Kidney capillary endothelial cell (primary cell): ENCODE results near the gene LILRA6.
"Not testable (repeated sequence)": the region's sequence is repeated elsewhere in the genome, so short reads cannot be mapped to it uniquely, and the experiment has no call there.

ENCODE experiments used
- DNase-seq: peaks from one replicate; pipeline ENCODE4 v3.0.0-alpha.2; 2018; ENCODE audit warnings: low spot score

Gene LILRA6

DNA sequence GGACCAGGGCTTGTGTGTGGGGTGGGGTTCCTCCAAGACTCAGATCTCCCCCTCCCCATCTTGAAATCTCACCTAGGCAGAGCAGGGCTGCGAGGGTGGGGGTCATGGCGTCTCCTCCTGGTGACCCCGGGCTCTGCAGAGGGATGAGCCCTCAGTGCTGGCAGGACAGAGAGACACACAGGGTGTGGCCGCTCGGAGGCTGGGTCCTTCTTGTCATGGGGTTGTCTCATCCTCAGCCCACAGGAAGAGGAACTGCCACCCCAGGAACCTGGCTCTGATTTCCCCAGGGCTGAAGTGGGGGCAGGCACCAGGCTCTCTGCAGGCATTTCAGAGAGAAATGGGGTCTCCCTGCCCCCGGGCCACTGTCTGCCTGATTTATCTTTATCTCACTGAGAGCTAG lies at the start of gene LILRA6:
Gene LILRA6 (minus strand): TSS at position 145 of the 400 bp plus-strand sequence.
- not testable (repeated sequence) for DNase-seq

DNA sequence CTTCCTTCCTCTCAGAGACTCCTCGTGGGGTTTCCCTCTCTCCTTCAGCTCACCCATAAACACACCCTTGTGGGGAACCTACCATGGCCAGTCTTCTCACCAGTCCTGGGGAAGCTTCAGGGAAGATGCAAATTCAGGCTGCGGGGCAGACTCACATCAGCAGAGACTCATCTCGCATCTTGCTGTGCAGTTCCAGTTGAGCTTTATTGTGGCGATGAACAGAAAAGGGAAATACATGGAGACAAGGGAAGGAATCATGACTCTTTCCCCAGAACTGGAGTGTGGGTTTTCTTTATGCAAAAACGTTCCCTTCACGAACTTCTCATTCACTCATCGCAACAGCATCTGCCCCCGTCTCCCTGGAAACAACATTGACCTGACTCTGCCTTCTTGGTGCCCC lies 46.6 kb upstream of the LILRA6 start:
- not testable (repeated sequence) for DNase-seq

DNA sequence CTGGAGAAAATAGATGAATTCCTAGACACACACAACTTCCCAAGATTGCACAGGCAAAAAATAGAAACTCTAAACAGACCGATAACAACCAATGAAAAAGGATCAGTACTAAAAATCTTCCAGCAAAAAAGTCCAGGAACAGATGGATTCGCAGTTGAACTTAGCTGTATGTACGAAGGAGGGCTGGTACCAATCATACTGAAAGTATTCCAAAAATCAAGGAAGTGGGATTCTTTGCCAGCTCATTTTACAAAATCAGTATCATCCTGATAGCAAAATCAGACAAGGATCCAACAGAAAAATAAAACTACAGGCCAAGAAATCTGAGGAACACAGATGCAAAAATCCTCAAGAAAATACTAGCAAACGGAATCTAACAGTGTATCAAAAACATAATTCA lies 44.9 kb upstream of the LILRA6 start:
- DNase-seq = no peak

- DNase-seq = not testable (repeated sequence)
Measured at GRCh38 chr19:54286283-54286682, 43.7 kb upstream of the LILRA6 start.

- not testable (repeated sequence) for DNase-seq
Measured at GRCh38 chr19:54285427-54286056, 43.0 kb upstream of the LILRA6 start.

GRCh38 chr19:54282686-54283470 lies 40.3 kb upstream of the LILRA6 start:
- DNase-seq = no peak

GRCh38 chr19:54281729-54282075 lies 39.1 kb upstream of the LILRA6 start:
- not testable (repeated sequence) for DNase-seq

DNA sequence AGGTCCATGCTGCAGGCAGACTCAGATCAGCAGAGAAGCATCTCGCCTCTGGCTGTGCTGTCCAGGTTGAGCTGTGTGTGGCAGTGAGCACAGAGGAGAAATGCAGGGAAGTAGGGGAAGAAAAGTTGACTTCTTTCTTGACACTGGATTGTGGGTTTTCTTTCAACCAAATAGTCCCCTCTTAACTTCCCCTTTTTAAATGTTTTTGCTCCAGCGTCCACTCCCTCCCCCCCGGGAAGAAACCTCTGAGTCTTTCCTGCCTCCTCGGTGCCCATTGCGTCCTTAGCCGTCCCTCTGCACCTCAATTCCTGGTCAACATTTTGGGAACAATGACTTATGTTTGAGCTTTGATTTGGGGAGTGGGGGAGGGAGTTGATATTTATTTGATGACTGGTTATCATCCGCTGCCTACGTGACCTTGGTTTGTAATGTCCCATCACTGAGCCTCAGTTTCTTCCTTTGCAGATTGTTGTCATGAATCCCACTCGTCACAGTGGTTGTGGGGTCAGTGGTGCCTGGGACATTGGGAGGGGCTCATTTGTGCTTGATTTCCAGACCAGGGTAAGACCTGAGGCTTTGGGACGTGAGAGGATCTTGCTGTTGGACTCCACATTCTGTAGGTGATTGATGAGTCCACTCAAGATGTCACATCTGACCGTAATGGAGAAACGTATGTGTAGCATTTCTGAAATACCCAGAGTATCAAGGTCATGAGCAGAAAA lies 38.6 kb upstream of the LILRA6 start, which contains the start of gene LILRB2:
Gene LILRB2 (minus strand): TSS at position 104 of the 722 bp plus-strand sequence. CDS start 614 bp downstream, outside the sequence.
- DNase-seq = no peak

DNA sequence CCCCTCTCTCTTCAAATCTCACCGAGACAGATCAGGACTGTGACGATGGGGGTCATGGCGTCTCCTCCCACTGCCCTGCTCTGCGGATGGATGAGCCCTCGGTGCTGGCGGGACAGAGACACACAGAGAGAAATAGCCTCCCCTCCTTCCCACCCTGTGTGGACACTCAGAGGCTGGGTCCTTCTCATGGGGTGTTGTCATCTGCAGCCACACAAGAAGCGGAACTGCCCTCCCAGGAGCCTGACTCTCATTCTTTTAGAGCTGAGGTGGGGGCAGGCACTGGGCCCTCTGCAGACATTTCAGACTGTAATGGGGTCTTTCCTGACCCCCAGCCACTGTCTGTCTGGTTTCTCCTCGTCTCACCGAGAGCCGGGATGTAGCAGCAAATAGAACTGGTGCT lies 37.9 kb upstream of the LILRA6 start:
- DNase-seq = not testable (repeated sequence)

DNA sequence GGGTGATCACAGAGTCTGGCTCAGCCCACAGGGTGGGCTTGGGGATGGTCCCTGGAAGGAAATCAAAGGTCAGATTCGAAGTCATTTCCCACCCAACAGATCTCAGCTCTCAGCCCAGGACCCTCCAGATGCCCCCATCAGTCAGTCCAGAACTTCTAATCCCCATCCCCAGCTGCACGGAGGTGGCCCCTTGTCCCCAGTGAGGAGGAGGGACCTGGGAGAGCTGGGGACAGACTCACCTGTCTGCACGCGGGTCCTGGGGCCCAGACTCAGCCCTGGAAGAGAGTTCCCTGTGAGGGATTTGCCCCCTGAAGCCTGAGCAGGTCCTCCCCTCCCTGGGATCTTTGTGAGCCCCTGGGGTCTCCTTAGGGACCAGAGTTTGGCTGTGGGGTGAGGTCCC lies 37.4 kb upstream of the LILRA6 start:
- DNase-seq = not testable (repeated sequence)

- no peak for DNase-seq
Measured at GRCh38 chr19:54279406-54279962, 36.9 kb upstream of the LILRA6 start.

DNA sequence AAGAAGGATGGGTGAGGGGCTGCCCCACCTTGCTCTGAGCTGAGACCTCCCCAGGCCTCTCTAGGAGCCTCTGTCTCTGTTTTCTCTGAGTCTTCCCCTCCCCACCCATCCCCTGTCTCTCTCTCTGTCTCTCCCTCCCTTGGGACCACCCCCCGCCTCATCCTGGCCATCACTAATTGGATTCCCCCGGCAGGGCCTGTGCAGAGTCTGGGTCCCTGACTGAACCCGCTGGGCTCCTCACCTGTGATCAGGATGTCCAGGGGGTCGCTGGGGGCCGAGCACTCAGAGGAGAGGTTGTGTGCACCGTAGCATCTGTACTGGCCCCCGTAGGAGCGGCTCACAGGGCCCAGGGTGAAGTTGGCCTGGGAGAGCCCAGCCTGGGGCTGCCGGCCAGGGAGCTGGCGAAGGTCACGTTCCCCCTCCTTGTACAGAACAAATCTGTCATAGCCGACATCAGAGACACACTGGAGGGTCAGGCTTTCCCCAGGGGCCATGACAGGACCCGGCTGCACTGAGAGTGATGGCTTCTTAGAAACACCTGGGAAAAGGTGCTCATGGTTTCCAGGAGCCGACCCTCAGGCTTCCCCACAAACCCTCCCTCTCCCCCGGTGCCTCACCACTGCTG lies 36.1 kb upstream of the LILRA6 start:
- not testable (repeated sequence) for DNase-seq

- not testable (repeated sequence) for DNase-seq
Measured at GRCh38 chr19:54278056-54278455, 35.5 kb upstream of the LILRA6 start.

DNA sequence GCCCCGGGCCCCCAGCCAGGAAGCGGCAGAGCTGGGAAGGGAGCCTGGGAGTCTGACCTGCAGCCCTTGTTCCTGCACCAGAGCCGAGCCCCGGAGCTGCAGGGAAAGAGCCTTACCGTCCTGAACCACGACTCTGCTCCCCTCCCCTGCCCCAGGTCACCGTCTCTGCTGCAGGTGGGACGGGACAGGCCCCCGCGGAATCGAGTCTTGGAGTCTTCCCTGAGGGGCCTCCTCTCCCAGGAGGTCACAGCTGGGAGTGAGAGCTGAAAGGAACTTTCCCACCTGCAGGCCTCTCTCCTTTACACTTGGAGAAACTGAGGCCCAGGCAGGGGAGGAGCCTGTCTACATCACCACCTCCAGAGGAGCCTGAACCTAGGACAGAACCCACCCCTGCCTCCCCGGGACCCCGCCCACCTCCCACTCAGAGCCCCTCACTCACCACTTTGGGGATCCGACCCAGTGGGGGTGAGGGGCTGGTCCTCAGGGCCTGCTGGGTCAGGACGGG lies 34.6 kb upstream of the LILRA6 start:
- DNase-seq = not testable (repeated sequence)

DNA sequence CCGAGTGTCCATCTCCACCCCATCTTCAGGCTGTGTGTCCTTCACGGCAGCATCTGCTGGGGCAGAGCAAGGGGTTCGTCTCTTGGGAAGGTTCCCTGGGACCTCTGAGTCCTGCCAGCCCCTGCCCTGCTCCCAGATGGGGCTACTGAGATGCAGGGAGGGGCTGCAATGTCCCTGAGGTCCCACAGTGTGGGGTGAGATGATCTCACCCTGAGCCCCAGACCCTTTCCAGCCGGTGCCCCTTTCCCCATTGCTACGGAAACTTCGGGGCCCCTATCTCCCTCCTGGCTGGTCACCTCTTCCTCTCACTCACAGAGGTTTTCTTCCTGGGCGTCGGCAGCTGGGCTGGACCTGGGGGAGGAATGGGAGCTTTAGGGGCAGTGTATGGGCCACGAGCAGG lies 33.4 kb upstream of the LILRA6 start:
- no peak for DNase-seq

DNA sequence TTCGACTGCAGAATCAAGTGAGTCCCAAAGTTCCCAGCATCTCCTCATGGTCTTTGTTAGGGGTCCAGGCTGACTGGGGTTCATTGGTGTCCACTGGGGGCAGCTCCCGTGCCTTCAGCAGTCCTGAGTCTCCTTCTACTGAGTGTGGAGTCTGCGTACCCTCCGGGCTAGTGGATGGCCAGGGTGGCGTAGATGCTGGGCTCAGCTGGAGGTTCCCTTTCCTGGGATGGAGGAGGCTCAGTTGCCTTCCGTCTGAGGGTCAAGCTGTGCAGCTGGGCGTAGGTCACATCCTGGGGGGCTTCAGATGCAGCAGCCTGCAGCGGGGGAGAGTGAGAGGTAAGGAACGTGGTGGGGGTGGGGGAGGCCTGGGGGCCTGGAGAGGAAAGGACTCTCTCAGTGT lies 31.9 kb upstream of the LILRA6 start:
- DNase-seq = not testable (repeated sequence)

GRCh38 chr19:54273821-54274220 lies 31.2 kb upstream of the LILRA6 start:
- DNase-seq = no peak

- DNase-seq = not testable (repeated sequence)
Measured at GRCh38 chr19:54272181-54272580, 29.6 kb upstream of the LILRA6 start.

- DNase-seq = not testable (repeated sequence)
Measured at GRCh38 chr19:54271587-54271986, 29.0 kb upstream of the LILRA6 start.

DNA sequence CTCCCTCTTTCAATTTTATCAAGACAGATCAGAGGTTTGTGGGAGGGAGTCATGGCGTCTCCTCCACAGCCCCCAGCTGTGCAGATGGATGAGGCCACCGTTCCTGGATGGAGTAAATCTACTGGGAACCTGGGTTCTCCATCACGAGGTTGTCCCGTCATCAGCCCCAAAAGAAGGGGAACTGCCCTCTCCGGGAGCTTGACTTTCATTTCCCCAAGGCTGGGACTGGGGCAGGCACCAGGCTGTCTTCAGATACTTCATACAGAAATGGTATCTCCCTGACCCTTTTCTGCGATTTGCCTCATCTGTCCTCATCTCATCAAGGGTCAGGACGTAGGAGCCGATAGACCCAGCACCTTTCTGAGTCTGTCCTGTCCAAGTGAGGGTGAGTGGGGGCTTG lies 28.5 kb upstream of the LILRA6 start:
- no peak for DNase-seq

GRCh38 chr19:54268936-54269335 lies 26.3 kb upstream of the LILRA6 start:
- no peak for DNase-seq

GRCh38 chr19:54266133-54266532 lies 23.5 kb upstream of the LILRA6 start:
- DNase-seq = peak; percentile 63
